MCF 10A (cell line): ENCODE measurements around the gene WDR55. TPM values are rescaled to one million over a fixed set of nuclear protein-coding genes. Genes with fewer than 3 reads are reported as not detected.

Experiments
- BruUV-seq: library from RNA; stranded (reverse); fragments of 400-500 nt; replicated peaks from 2 replicates; lab custom pipeline; 2021; lab: Mats Ljungman, UMichigan
- CTCF ChIA-PET: fragments of 300-600 bp; sonication (Branson Sonifier 250); formaldehyde crosslinking; extraction: SDS; loops from one replicate; lab custom pipeline; 2021; ENCODE audit warnings: antibody characterized with exemption, inconsistent platforms; lab: Yijun Ruan, JAX
- POLR2A ChIA-PET: fragments of 300-600, 350-650 bp; sonication (Branson Sonifier 250); formaldehyde crosslinking; extraction: SDS; loops from one replicate; lab custom pipeline; 2020; ENCODE audit warnings: antibody characterized with exemption, inconsistent platforms; lab: Yijun Ruan, JAX
- DNase-seq: peaks from one replicate; pipeline ENCODE4 v3.0.0-alpha.2; 2018; ENCODE audit not compliant: unreplicated experiment
- H3K27ac Mint-ChIP-seq: one replicate; pipeline ENCODE4 v1.8.0; 2022; ENCODE audit warnings: mild to moderate bottlenecking, low read depth, mixed read lengths; ENCODE audit not compliant: unreplicated experiment
- H3K27me3 Mint-ChIP-seq: one replicate; pipeline ENCODE4 v1.8.0; 2022; ENCODE audit warnings: mixed read lengths; ENCODE audit not compliant: insufficient read depth, unreplicated experiment
- H3K36me3 Mint-ChIP-seq: one replicate; pipeline ENCODE4 v1.8.0; 2022; ENCODE audit warnings: mild to moderate bottlenecking, moderate library complexity, mixed read lengths; ENCODE audit not compliant: insufficient read depth, unreplicated experiment
- H3K4me1 Mint-ChIP-seq: one replicate; pipeline ENCODE4 v1.8.0; 2022; ENCODE audit warnings: mixed read lengths; ENCODE audit not compliant: insufficient read depth, unreplicated experiment
- H3K4me3 Mint-ChIP-seq: one replicate; pipeline ENCODE4 v1.8.0; 2022; ENCODE audit warnings: mild to moderate bottlenecking, moderate library complexity, mixed read lengths; ENCODE audit not compliant: unreplicated experiment
- H3K9me3 Mint-ChIP-seq: one replicate; pipeline ENCODE4 v1.8.0; 2022; ENCODE audit warnings: mixed read lengths; ENCODE audit not compliant: unreplicated experiment
- intact Hi-C: fragments of 100-400 bp; cut with micrococcal nuclease; formaldehyde crosslinking; loops from 2 replicates; pipeline ENCODE4 v1.14.1; 2022
- total RNA-seq: library from RNA; stranded (reverse); gene quantifications from 2 replicates; pipeline ENCODE4 v1.2.3, GENCODE V29; 2022
- TF ChIP-seq, protein P1 (sequence below): fragments of 200-600 bp; IDR thresholded peaks from one replicate; pipeline ENCODE4 v1.8.0; 2022; ENCODE audit warnings: antibody characterized with exemption, mild to moderate bottlenecking; ENCODE audit not compliant: unreplicated experiment

The WDR55 gene
- total RNA-seq, 1 experiment from 2014 or later = 36.4 TPM

- Mint-ChIP-seq H3K4me3 (no peak overlapping the region), H3K27ac (no peak overlapping the region), H3K36me3 (peaks cover 82% of the 10 kb centered on the region), H3K4me1 (peaks cover 16% of the 10 kb centered on the region), H3K27me3 (no peaks in the 10 kb centered on the region), H3K9me3 (no peaks in the 10 kb centered on the region)
- POLR2A ChIA-PET = interaction anchor here (0.6 to 9.6 kb wide), 7 partner anchors 8 to 49 kb away, joined by 3 to 153 read pairs (median 4); partner anchors contain the start of genes IK, NDUFA2 and WDR55
- DNase-seq = no peak
- CTCF ChIA-PET = interaction anchor here (0.5 to 1.1 kb wide), 3 partner anchors 232 to 971 kb away, joined by 4 read pairs; partner anchors contain the start of gene PCDHAC1
- TF ChIP-seq, protein P1, sequence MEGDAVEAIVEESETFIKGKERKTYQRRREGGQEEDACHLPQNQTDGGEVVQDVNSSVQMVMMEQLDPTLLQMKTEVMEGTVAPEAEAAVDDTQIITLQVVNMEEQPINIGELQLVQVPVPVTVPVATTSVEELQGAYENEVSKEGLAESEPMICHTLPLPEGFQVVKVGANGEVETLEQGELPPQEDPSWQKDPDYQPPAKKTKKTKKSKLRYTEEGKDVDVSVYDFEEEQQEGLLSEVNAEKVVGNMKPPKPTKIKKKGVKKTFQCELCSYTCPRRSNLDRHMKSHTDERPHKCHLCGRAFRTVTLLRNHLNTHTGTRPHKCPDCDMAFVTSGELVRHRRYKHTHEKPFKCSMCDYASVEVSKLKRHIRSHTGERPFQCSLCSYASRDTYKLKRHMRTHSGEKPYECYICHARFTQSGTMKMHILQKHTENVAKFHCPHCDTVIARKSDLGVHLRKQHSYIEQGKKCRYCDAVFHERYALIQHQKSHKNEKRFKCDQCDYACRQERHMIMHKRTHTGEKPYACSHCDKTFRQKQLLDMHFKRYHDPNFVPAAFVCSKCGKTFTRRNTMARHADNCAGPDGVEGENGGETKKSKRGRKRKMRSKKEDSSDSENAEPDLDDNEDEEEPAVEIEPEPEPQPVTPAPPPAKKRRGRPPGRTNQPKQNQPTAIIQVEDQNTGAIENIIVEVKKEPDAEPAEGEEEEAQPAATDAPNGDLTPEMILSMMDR = no peak
- no TSS peak for BruUV-seq
- intact Hi-C loops = no loop called here
These were observed 29.6 kb downstream of the WDR55 start for GRCh38 chr5:140694276-140694675.

DNA sequence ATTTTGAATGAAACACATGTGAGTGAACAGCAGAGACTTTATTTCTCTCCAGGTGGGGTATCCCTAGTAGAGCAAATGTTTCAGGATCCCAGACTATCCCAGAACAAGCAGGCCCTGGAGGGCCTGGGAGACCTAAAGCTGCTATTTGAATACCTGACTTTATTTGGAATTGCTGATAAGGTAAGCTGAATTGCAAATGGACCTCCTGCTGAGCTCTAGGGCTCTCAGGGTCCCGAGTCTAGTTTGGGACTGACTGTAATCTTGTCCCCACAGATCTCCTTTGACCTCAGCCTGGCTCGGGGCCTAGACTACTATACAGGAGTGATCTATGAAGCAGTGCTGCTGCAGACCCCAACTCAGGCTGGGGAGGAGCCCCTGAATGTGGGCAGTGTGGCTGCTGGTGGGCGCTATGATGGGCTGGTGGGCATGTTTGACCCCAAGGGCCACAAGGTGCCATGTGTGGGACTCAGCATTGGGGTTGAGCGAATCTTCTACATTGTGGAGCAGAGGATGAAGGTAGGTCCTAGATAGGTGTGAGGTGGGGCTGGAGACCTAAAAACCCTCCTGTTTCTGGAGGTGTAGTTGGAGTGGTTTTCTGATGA, 32.3 kb downstream of the WDR55 start:
- BruUV-seq = no TSS peak
- no peak overlapping the region for H3K4me3 Mint-ChIP-seq
- TF ChIP-seq, protein P1 = no peak
- intact Hi-C loops = no loop called here
- peaks cover 69% of the 10 kb centered on the region for H3K36me3 Mint-ChIP-seq
- no peaks in the 10 kb centered on the region for H3K9me3 Mint-ChIP-seq
- CTCF ChIA-PET = interaction anchor here (0.9 to 1.5 kb wide), 5 partner anchors 14 to 339 kb away, joined by 3 to 4 read pairs (median 3); no protein-coding TSS in a partner anchor
- H3K4me1 Mint-ChIP-seq = peaks cover 7% of the 10 kb centered on the region
- DNase-seq = no peak
- no peaks in the 10 kb centered on the region for H3K27me3 Mint-ChIP-seq
- H3K27ac Mint-ChIP-seq = no peak overlapping the region
- POLR2A ChIA-PET = interaction anchor here (0.5 to 2.3 kb wide), 6 partner anchors 9 to 269 kb away, joined by 3 to 10 read pairs (median 4); partner anchors contain the start of genes IK, NDUFA2 and PCDHAC2

GRCh38 chr5:140700177-140701144, 35.8 kb downstream of the WDR55 start, which contains the start of gene ZMAT2:
Gene ZMAT2 (plus strand): TSS chr5:140700447. CDS start chr5:140700461, 14 bp downstream.
- TF ChIP-seq, protein P1 = no peak
- intact Hi-C loops = no loop called here
- ChIA-PET POLR2A (interaction anchor here (0.6 to 5.0 kb wide), 30 partner anchors 10 to 936 kb away, joined by 3 to 115 read pairs (median 4); partner anchors contain the start of genes ANKHD1, APBB3, CD14 and EIF4EBP3), CTCF (interaction anchor here (0.6 to 1.2 kb wide), 7 partner anchors 10 to 866 kb away, joined by 3 to 4 read pairs (median 3); partner anchors contain the start of gene PCDHA4)
- no peaks in the 10 kb centered on the region for H3K9me3 Mint-ChIP-seq
- peaks cover 74% of the 10 kb centered on the region for H3K36me3 Mint-ChIP-seq
- H3K27me3 Mint-ChIP-seq = no peaks in the 10 kb centered on the region
- BruUV-seq = TSS peak; percentile 43
- peak within 1 kb of the TSS; percentile 87 for H3K4me3 Mint-ChIP-seq
- H3K27ac Mint-ChIP-seq = peak within 1 kb of the TSS; percentile 98
- peak; percentile 100 for DNase-seq
- H3K4me1 Mint-ChIP-seq = peaks cover 13% of the 10 kb centered on the region
